K562 (cell line): Measurements from ENCODE around the gene FAM241B. TPM values are rescaled to one million over a fixed set of nuclear protein-coding genes. Genes with fewer than 3 reads are reported as not detected.
A peak's percentile ranks its signal among the peaks of the same experiment; 100 is the strongest.

Experiments
- ATAC-seq: fragments of 200-7000 bp; cut with Tn5 transposase; 3 replicates; pipeline ENCODE4 v1.9.1; 2020; ENCODE audit warnings: moderate library complexity
- BruUV-seq: library from RNA; stranded (reverse); fragments of 400-500 nt; replicated peaks from 2 replicates; lab custom pipeline; 2021; lab: Mats Ljungman, UMichigan
- CTCF ChIA-PET: fragments of 300-600 bp; formaldehyde crosslinking; extraction: SDS; loops from one replicate; lab custom pipeline; 2021; ENCODE audit warnings: low intra/inter-chr PET ratio; lab: Yijun Ruan, JAX
- POLR2A ChIA-PET: fragments of 300-600, 350-650 bp; sonication (Branson Sonifier 250); formaldehyde crosslinking; extraction: SDS; loops from one replicate; lab custom pipeline; 2021; ENCODE audit warnings: antibody characterized with exemption, inconsistent platforms; lab: Yijun Ruan, JAX
- DNase-seq, 4 experiments: peaks; one replicate each; pipeline versions ENCODE4 v3.0.0 to v3.0.0-alpha.2; 2011 to 2018; ENCODE audit warnings: low spot score in 3 of 4, mixed read lengths in 3 of 4; ENCODE audit errors: extremely low read depth in 1 of 4
- FAIRE-seq: peaks from 2 replicates; lab custom pipeline; 2011; peaks lifted over from hg19 to GRCh38; lab: Jason Lieb, UNC
- H2AFZ ChIP-seq: 2 replicates; pipeline ENCODE4 v1.6.0; 2011; ENCODE audit warnings: low read depth, low read length, control low read depth, inconsistent platforms
- H3K27ac ChIP-seq: fragments of 200-600 bp; 3 replicates; pipeline ENCODE4 v1.8.0; 2011; ENCODE audit warnings: low read depth, mild to moderate bottlenecking, control low read depth, inconsistent platforms, low read length, moderate library complexity, mixed read lengths; ENCODE audit errors: extremely low read depth
- H3K27me3 ChIP-seq, 2 experiments: fragments of 300-600 bp in 1 of 2; 2 replicates in 1 of 2; 3 replicates in 1 of 2; pipeline versions ENCODE4 v1.6.0 to v1.8.0; 2011; ENCODE audit warnings: inconsistent platforms in 2 of 2, low read length in 2 of 2, mild to moderate bottlenecking in 1 of 2, mixed read lengths in 1 of 2, moderate library complexity in 1 of 2; ENCODE audit not compliant: control insufficient read depth in 2 of 2, insufficient read depth in 2 of 2
- H3K36me3 ChIP-seq: fragments of 300-600 bp; 3 replicates; pipeline ENCODE4 v1.8.0; 2011; ENCODE audit warnings: mild to moderate bottlenecking, low read length, inconsistent platforms; ENCODE audit not compliant: control insufficient read depth, insufficient read depth
- H3K4me1 ChIP-seq, 2 experiments: fragments of 200-600 bp in 1 of 2; replicated peaks in 1 of 2; 2 replicates in 1 of 2; 3 replicates in 1 of 2; pipeline versions ENCODE4 v1.5.1 to v1.8.0; 2011; ENCODE audit warnings: inconsistent platforms in 2 of 2, low read length in 2 of 2, mild to moderate bottlenecking in 1 of 2, mixed read lengths in 1 of 2, moderate library complexity in 1 of 2; ENCODE audit not compliant: control insufficient read depth in 2 of 2, insufficient read depth in 2 of 2
- H3K4me2 ChIP-seq: 2 replicates; pipeline ENCODE4 v1.6.1; 2011; ENCODE audit warnings: low read length, control low read depth, inconsistent platforms, mixed read lengths; ENCODE audit not compliant: insufficient read depth
- H3K4me3 ChIP-seq: fragments of 200-600 bp; sonication (generic), shearing (Covaris generic); 2 replicates; pipeline ENCODE4 v1.5.1; 2016; ENCODE audit warnings: control low read depth, inconsistent platforms
- H3K79me2 ChIP-seq: fragments of 200-600 bp; 3 replicates; pipeline ENCODE4 v1.8.0; 2011; ENCODE audit warnings: low read length, inconsistent platforms; ENCODE audit not compliant: control insufficient read depth, insufficient read depth
- H3K9ac ChIP-seq, 2 experiments: 2 replicates each; pipeline versions ENCODE4 v1.6.0 to v1.6.1; 2011; ENCODE audit warnings: low read depth in 2 of 2, low read length in 2 of 2, control low read depth in 1 of 2, inconsistent platforms in 1 of 2, mild to moderate bottlenecking in 1 of 2, mixed read lengths in 1 of 2; ENCODE audit not compliant: insufficient read depth in 1 of 2
- H3K9me1 ChIP-seq: one replicate; pipeline ENCODE4 v1.6.0; 2011; ENCODE audit warnings: inconsistent platforms, mild to moderate bottlenecking, low read length, moderate library complexity; ENCODE audit not compliant: control insufficient read depth, insufficient read depth
- H3K9me3 ChIP-seq: replicated peaks from 2 replicates; pipeline ENCODE4 v1.5.1; 2011; ENCODE audit warnings: low read depth, low read length, inconsistent platforms; ENCODE audit not compliant: control insufficient read depth, insufficient read depth
- H4K20me1 ChIP-seq: replicated peaks from 2 replicates; pipeline ENCODE4 v1.6.1; 2011; ENCODE audit warnings: low read length, inconsistent platforms, mixed read lengths; ENCODE audit not compliant: control insufficient read depth, insufficient read depth
- ASH1L ChIP-seq: fragments of 450-650 bp; IDR thresholded peaks from 2 replicates; pipeline ENCODE4 v1.6.1; 2018; ENCODE audit warnings: borderline replicate concordance, mild to moderate bottlenecking, low read depth; ENCODE audit not compliant: partially characterized antibody
- BRF1 ChIP-seq: IDR thresholded peaks from 3 replicates; pipeline ENCODE4 v1.6.1; 2011; ENCODE audit warnings: borderline replicate concordance, mild to moderate bottlenecking; ENCODE audit not compliant: insufficient read length; ENCODE audit errors: extremely low read depth
- CREB3 ChIP-seq: fragments of 450-650 bp; conservative IDR thresholded peaks from 2 replicates; pipeline ENCODE4 v1.6.1; 2016; ENCODE audit warnings: missing genetic modification characterization, low read depth, mild to moderate bottlenecking, missing compliant biosample characterization, moderate library complexity
- ETV5 ChIP-seq: sonication (generic); formaldehyde crosslinking; IDR thresholded peaks from 2 replicates; pipeline ENCODE4 v1.4.0; 2020; ENCODE audit warnings: low read depth, mild to moderate bottlenecking, missing genetic modification reagents
- ILK ChIP-seq: fragments of 450-650 bp; IDR thresholded peaks from 2 replicates; pipeline ENCODE4 v1.6.1; 2016; ENCODE audit warnings: missing genetic modification characterization, low read depth, mild to moderate bottlenecking, missing compliant biosample characterization, moderate library complexity, borderline replicate concordance
- KLF6 ChIP-seq: fragments of 250-450 bp; sonication (Bioruptor Pico); IDR thresholded peaks from 2 replicates; pipeline ENCODE4 v1.4.0; 2020; ENCODE audit warnings: mild to moderate bottlenecking, moderate library complexity, borderline replicate concordance
- MAFG ChIP-seq: fragments of 450-650 bp; conservative IDR thresholded peaks from 2 replicates; pipeline ENCODE4 v1.6.1; 2016; ENCODE audit warnings: missing genetic modification characterization, missing compliant biosample characterization
- MEF2A ChIP-seq: IDR thresholded peaks from 2 replicates; pipeline ENCODE4 v1.6.1; 2011; ENCODE audit warnings: low read depth, mild to moderate bottlenecking, low read length, moderate library complexity; ENCODE audit not compliant: control insufficient read depth
- MTA1 ChIP-seq: fragments of 450-650 bp; IDR thresholded peaks from 2 replicates; pipeline ENCODE4 v1.6.1; 2017; ENCODE audit warnings: borderline replicate concordance
- PHF21A ChIP-seq: fragments of 450-650 bp; IDR thresholded peaks from 2 replicates; pipeline ENCODE4 v1.6.1; 2017; ENCODE audit warnings: low read depth, borderline replicate concordance
- PREB ChIP-seq: sonication (generic); formaldehyde crosslinking; IDR thresholded peaks from 2 replicates; pipeline ENCODE4 v1.8.1; 2023; ENCODE audit warnings: mild to moderate bottlenecking, missing genetic modification reagents
- RBM34 ChIP-seq: fragments of 200-400 bp; formaldehyde crosslinking; IDR thresholded peaks from 2 replicates; pipeline ENCODE4 v1.6.1; 2018; ENCODE audit warnings: low read length, borderline replicate concordance; ENCODE audit not compliant: insufficient read depth
- RNF219 ChIP-seq: fragments of 250-450 bp; sonication (Bioruptor Pico); IDR thresholded peaks from 2 replicates; pipeline ENCODE4 v1.5.0; 2022; ENCODE audit warnings: mild to moderate bottlenecking
- SOX6 ChIP-seq: fragments of 450-650 bp; IDR thresholded peaks from 2 replicates; pipeline ENCODE4 v1.6.1; 2014; ENCODE audit warnings: mild to moderate bottlenecking
- ZFP91 ChIP-seq: sonication (generic); formaldehyde crosslinking; IDR thresholded peaks from 2 replicates; pipeline ENCODE4 v1.8.0; 2022; ENCODE audit warnings: mild to moderate bottlenecking, missing genetic modification reagents
- ZNF140 ChIP-seq: fragments of 250-450 bp; sonication (Bioruptor Pico); IDR thresholded peaks from 2 replicates; pipeline ENCODE4 v1.8.0; 2021; ENCODE audit warnings: moderate library complexity, mild to moderate bottlenecking, inconsistent platforms
- ZNF57 ChIP-seq: fragments of 450-650 bp; formaldehyde crosslinking; IDR thresholded peaks from 2 replicates; pipeline ENCODE4 v1.4.0; 2020; ENCODE audit warnings: mild to moderate bottlenecking, moderate library complexity
- WGBS: fragments of 100-300 bp; shearing (Covaris generic); methylation state at CpG from one replicate; pipeline ENCODE4 v1.1.6; 2016; ENCODE audit warnings: low coverage, mixed read lengths; ENCODE audit not compliant: insufficient coverage; ENCODE audit errors: missing lambda C conversion rate; 5-methylcytosine and 5-hydroxymethylcytosine counted together
- in situ Hi-C: fragments of 300-500 bp; cut with MboI; formaldehyde crosslinking; loops from 4 replicates; pipeline ENCODE4 v1.15.0; 2018; ENCODE audit warnings: inconsistent platforms, mixed read lengths
- intact Hi-C: fragments of 100-400 bp; cut with micrococcal nuclease; formaldehyde crosslinking; loops from 2 replicates; pipeline ENCODE4 v1.14.2; 2022
- polyA plus RNA-seq, 8 experiments: library from polyadenylated mRNA; depleted of rRNA in 4 of 8; stranded (reverse) in 5 of 8; unstranded in 3 of 8; fragments of >200 nt; fragmentation: Nextera tagmentation in 2 of 8; fragmentation: Illumina TruSeq in 1 of 8; extraction: Ambion mirVana in 2 of 8; extraction: Trizol in 1 of 8; gene quantifications; 2 replicates each; pipeline versions ENCODE4 v1.2.1 to v1.2.3, GENCODE V29; 2011 to 2014; ENCODE audit warnings: inconsistent platforms in 1 of 8, missing spikeins in 1 of 8
- total RNA-seq, 7 experiments: library from RNA; depleted of rRNA in 6 of 7; stranded (reverse); fragments of >200 nt in 6 of 7; fragmentation: Illumina TruSeq in 2 of 7; extraction: Trizol in 2 of 7; gene quantifications; 2 replicates each; pipeline versions ENCODE4 v1.2.1 to v1.2.3, GENCODE V29; 2011 to 2021; ENCODE audit warnings: low replicate concordance in 1 of 7

The FAM241B gene
- total and polyA plus RNA-seq, 9 of the 15 experiments (the other 6 are each of a cell fraction or from before 2014, with no cell fraction given), result 1.9 to 11.1 (median 3.0) TPM

- FAIRE-seq (peak; percentile 6), ATAC-seq (no peak), DNase-seq (no peak)
- Histone ChIP-seq H3K9ac (no peak overlapping the region), H2AFZ (no peak overlapping the region), H3K79me2 (no peaks in the 10 kb centered on the region), H4K20me1 (no peaks in the 10 kb centered on the region), H3K9me1 (no peaks in the 10 kb centered on the region), H3K4me3 (no peak overlapping the region), H3K4me2 (no peak overlapping the region), H3K4me1 (peaks cover 4 to 12% of the 10 kb centered on the region in 2 experiments; a peak in 3 of 5 replicates), H3K27ac (no peak overlapping the region), H3K36me3 (peaks cover 3% of the 10 kb centered on the region; the same call in 1 of the 3 replicates), H3K9me3 (no peaks in the 10 kb centered on the region), H3K27me3 (peaks cover 0 to 19% of the 10 kb centered on the region in 2 experiments; a peak in 3 of 5 replicates)
- BruUV-seq, result no TSS peak
- WGBS, result 34% methylated on average over 7 of the region's 7 CpGs
- intact Hi-C loops, result loop anchor here (10.0 kb wide), 1 partner anchor 397 kb away; no protein-coding TSS in a partner anchor
- POLR2A ChIA-PET, result interaction anchor here (0.7 to 2.0 kb wide), 2 partner anchors 10 to 86 kb away, joined by 4 to 6 read pairs; no protein-coding TSS in a partner anchor
- in situ Hi-C loops, result loop anchor here (25.0 kb wide), 1 partner anchor 394 kb away; no protein-coding TSS in a partner anchor
- CTCF ChIA-PET, result no interaction called here
- TF ChIP-seq ILK (tag), result no peak
- no peak for TF ChIP-seq PHF21A
- TF ChIP-seq RBM34, result no peak
- TF ChIP-seq CREB3 (tag), result no peak
- no peak for TF ChIP-seq MAFG (tag)
- TF ChIP-seq SOX6, result no peak
- TF ChIP-seq ZNF57 (CRISPR knock-in tag), result no peak
- no peak for TF ChIP-seq ZFP91 (CRISPR knock-in tag)
- TF ChIP-seq RNF219 (CRISPR knock-in tag), result no peak
- no peak for TF ChIP-seq MEF2A
- TF ChIP-seq ETV5 (CRISPR knock-in tag), result no peak
- TF ChIP-seq ZNF140 (CRISPR knock-in tag), result no peak
- TF ChIP-seq KLF6, result no peak
- TF ChIP-seq BRF1, result no peak
- no peak for TF ChIP-seq MTA1
- no peak for TF ChIP-seq ASH1L
- no peak for TF ChIP-seq PREB
These were observed 1.5 kb downstream of the FAM241B start for GRCh38 chr10:69631566-69631965.
